HG03196 (cell line): ENCODE measurements around the gene NEDD9.

ENCODE experiments used
- ATAC-seq: cut with Tn5 transposase; IDR thresholded peaks from one replicate; pipeline ENCODE4 v1.9.1; 2021; ENCODE audit not compliant: unreplicated experiment

NEDD9 gene

GRCh38 chr6:11202513-11203305 lies 29.8 kb downstream of the NEDD9 start:
- ATAC-seq = no peak

GRCh38 chr6:11201772-11202512 lies 30.5 kb downstream of the NEDD9 start:
- no peak for ATAC-seq

GRCh38 chr6:11201015-11201414 lies 31.5 kb downstream of the NEDD9 start:
- ATAC-seq = no peak

DNA sequence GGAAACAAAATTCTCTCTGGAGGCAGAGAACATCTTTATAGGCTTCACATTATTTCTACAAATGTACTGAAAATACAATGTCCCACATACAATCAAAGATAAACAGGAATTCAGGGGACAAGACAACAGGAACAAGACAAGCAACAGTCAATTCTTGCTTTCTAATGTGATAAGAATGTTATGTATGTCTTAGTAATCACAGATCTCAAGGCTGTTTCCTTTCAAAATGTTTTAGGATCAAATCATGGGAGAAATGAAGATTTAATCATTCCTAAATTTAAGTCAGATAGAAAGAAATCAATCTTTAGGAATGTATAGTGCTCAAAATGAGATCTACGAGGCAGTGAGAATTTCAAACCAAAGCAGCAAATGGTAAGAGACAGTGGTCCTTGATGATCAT lies 32.1 kb downstream of the NEDD9 start:
- no peak for ATAC-seq

DNA sequence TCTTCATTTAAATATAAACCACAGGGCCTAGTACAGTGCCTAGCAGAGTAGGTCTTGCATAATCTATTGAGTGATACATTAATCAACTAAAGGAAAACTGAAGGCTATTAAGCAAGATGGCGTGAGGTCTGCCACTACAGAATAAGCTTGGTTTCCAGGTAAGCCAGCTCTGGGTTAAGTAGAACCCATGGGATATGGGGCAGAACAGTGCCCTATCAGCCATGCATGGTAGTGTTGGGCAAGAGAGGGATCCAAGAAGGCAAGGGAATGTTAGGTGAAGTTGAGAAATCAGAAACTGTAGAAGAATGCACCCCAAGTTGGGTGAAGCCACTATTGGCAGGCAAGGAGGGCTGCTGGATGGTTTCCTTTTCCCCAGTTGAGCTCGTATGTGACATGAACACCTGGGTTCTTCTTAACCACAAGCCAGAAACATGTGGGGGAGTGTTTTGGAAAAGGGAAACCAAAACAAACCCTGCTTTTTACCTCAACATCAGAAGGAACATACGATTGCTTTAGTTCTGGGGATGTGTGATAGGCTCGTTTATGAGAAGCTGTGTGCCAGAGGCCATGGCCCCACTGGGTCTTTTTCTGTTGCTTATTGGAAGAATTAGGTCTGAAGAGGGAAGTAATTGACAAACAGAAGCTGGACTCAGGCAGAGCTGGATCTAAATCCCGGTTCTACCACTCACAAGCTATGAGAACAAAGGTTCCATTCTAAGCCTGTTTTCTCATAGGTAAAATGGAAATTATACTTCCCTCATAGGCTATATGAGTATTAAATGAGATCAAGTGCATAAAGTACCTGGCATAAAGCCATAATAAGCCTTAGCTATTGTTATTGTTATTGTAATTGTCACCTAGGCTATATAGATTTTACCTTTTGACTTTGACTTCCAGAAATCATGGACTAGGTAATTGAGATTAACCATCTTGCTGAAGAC lies 33.5 kb downstream of the NEDD9 start:
- ATAC-seq = no peak

DNA sequence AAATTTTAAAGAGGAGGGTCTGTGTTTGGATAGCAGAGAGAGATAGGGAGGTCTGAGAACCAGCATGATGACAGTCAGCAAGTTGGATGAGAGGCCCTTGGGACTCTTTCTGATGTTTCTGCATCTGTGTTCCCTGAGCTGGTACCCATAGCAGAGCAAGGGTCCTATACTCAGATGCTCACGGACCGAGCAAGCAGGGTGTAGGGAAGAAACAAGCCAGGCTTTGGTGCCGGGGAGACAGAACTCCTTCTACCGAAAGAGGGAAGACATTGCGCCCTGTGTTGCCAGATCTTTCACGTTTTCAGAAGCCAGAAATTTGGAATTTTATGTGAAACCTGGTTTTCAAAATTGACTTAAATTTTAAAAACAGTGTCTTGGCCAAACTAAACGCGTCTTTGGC lies 34.6 kb downstream of the NEDD9 start:
- no peak for ATAC-seq

DNA sequence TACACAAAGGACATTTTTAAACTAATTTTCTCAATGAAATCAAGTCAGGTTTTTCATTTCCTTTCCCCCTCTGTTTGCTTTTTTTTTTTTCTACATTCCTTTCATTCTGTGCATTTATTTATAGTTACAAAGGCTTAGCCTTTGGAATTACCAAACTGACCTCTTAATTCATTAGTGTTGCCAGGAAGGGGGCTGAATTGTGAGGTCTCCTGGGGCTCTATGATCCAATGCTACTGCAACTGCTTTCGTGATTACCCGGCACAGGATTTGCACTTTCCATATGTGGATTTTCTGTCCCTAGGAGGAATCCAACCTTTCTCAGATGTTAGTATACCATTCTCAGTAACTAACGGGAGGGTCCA lies 35.3 kb downstream of the NEDD9 start:
- ATAC-seq = no peak

DNA sequence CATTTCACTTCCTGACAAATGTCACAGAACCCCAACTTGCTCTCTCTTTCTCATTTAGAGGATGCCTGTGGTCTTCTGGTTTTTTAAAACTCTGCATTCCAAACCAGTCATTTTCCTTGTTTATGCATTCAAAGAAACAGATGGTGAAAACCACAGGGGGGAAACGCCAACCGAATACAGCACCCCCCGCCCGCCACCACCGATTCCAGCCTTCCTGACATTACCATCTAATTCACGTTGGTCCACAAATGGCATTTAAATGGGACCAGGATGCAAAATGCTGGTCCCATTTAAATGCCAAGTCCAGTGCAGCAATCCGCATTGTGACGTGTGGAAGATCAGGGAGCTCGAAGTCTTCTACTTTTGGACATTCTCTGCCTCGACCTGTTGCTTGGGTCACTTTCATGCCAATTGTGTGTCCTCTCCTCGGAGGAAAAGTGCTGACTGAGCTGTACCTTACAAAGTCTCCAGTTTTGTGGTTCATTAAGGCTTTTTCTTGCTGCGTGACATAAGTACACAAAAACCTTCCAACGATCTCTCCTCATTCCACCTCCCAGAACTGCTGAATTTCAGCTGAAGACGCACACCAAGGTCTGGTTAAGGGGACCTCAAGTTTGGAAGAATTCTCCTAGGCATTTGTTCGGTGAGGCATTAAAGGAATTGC lies 35.8 kb downstream of the NEDD9 start:
- ATAC-seq = no peak

GRCh38 chr6:11194356-11195218 lies 37.9 kb downstream of the NEDD9 start:
- ATAC-seq = no peak

GRCh38 chr6:11193434-11193833 lies 39.0 kb downstream of the NEDD9 start:
- no peak for ATAC-seq

GRCh38 chr6:11192167-11192566 lies 40.3 kb downstream of the NEDD9 start:
- no peak for ATAC-seq

- no peak for ATAC-seq
Observed at GRCh38 chr6:11190625-11191245, 41.7 kb downstream of the NEDD9 start.

GRCh38 chr6:11189865-11190624 lies 42.4 kb downstream of the NEDD9 start:
- no peak for ATAC-seq

DNA sequence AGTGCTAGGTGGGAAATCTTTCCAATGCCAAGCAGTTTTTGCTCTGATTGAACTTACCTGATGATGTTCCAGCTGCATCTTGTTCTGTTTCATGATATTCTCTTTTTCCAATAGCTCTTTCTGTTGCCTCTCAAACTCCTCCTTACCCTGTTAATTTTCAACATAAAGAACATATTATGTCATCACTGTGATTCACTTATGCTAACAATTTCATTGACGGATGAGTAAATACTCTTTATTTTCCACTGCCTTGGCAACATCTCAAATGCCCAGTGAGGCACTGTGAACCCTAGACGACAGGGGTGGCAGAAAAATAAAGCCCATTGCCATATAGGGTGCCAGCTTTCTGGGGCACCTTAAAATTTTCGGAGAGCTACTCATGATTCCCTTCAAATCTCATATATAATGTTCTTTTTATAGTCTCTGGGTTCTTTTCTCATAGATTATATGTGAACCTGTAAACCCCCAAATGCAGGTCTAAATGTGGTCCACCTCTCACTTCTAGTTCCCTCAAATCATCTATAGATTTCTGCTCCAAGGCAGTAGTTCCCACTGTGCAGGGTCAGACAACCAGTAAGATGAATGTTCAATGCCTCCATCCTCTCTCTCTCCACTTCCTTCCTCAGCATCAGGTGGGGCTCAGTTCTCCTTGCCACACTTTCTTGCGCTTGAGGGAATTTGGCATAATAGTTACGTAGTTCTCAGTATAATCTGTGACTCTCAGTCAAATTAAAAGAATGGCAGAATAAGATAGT lies 44.1 kb downstream of the NEDD9 start:
- ATAC-seq = no peak

DNA sequence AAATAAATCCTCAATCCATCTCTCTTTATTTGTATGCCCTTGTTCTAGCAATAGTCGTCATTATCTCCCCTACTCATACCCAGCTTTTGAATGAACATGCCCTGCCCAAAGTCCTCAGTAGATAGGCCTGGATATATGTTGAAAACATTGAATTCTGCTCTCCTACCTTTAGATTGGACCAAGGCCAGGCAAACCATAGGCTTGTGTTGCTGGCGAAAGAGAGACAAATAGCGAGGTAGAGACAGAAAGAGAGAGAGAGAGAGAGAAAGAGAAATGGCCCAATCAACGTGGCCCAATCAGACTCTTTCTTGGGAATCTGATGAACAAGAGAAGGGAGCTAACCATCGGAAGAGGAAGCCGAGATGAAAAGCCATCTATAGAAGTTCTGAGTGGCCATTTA lies 45.2 kb downstream of the NEDD9 start:
- no peak for ATAC-seq

GRCh38 chr6:11185204-11185842 lies 47.1 kb downstream of the NEDD9 start:
- ATAC-seq = no peak

DNA sequence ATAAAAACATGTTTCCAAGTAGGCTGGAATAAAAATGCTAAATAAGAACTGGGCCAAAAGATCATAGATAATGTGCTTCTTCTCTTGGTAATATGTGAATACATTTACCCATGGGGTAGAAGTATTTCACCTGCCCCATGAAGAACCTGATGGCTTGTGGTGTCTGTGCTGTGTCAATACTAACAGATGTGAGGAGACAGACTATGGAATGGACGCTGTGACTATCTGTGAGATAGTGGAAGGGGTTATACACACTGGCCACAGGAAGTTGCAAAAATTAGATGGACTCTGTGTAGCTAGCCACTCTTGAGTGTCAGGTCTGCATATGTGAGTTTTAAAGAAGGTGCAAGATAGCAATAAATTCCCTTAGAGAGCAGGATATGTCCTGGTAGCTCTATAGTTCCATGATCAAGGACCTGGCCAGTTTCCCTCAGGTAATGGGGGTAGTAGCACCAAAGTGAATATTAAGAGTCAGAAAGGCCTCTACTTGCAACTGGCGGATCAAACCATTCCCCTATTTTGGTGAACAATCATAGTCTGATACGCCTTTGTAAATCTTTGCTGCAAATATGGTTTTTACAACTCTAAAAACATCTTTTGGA lies 48.6 kb downstream of the NEDD9 start:
- ATAC-seq = no peak
